Measurements from ENCODE around the gene IGF2R.
"Not testable (repeated sequence)": the region's sequence is repeated elsewhere in the genome, so short reads cannot be mapped to it uniquely, and the experiment has no call there.

IGF2R gene

GRCh38 chr6:160110586-160111123 is 141.8 kb downstream of the IGF2R start:
- TF ChIP-seq CTCF (IDR thresholded peaks at IDR 0.05; ENCODE audit: insufficient read depth, low read depth, low read length, missing control alignments), result no peak
- no peak for DNase-seq (ENCODE audit: low read depth)
- no peak overlapping the region for H3K4me3 ChIP-seq (ENCODE audit: low read length)

GRCh38 chr6:160111806-160112205 is 142.9 kb downstream of the IGF2R start:
- no peak for DNase-seq (ENCODE audit: low read depth)
- no peak for TF ChIP-seq CTCF (IDR thresholded peaks at IDR 0.05; ENCODE audit: insufficient read depth, low read depth, low read length, missing control alignments)
- no peak overlapping the region for H3K4me3 ChIP-seq (ENCODE audit: low read length)

GRCh38 chr6:160112628-160113299 is 143.9 kb downstream of the IGF2R start:
- H3K4me3 ChIP-seq (ENCODE audit: low read length), result no peak overlapping the region
- no peak for TF ChIP-seq CTCF (IDR thresholded peaks at IDR 0.05; ENCODE audit: insufficient read depth, low read depth, low read length, missing control alignments)
- peak; percentile 40 for DNase-seq (ENCODE audit: low read depth)

GRCh38 chr6:160114536-160114935 is 145.7 kb downstream of the IGF2R start:
- DNase-seq (ENCODE audit: low read depth); H3K4me3 ChIP-seq (ENCODE audit: low read length): not testable (repeated sequence)

- no peak overlapping the region for H3K4me3 ChIP-seq (ENCODE audit: low read length)
- TF ChIP-seq CTCF (IDR thresholded peaks at IDR 0.05; ENCODE audit: insufficient read depth, low read depth, low read length, missing control alignments), result no peak
- no peak for DNase-seq (ENCODE audit: low read depth)
These were observed 146.5 kb downstream of the IGF2R start for GRCh38 chr6:160115421-160115820.

GRCh38 chr6:160116411-160116810 is 147.5 kb downstream of the IGF2R start:
- no peak for DNase-seq (ENCODE audit: low read depth)
- H3K4me3 ChIP-seq (ENCODE audit: low read length), result no peak overlapping the region
- no peak for TF ChIP-seq CTCF (IDR thresholded peaks at IDR 0.05; ENCODE audit: insufficient read depth, low read depth, low read length, missing control alignments)

GRCh38 chr6:160117137-160117536 is 148.3 kb downstream of the IGF2R start:
- H3K4me3 ChIP-seq (ENCODE audit: low read length), result no peak overlapping the region
- TF ChIP-seq CTCF (IDR thresholded peaks at IDR 0.05; ENCODE audit: insufficient read depth, low read depth, low read length, missing control alignments), result no peak
- DNase-seq (ENCODE audit: low read depth), result no peak
